Measurements from ENCODE around the gene SLC5A1.

SLC5A1 gene

GRCh38 chr22:32042924-32043323, at the start of gene SLC5A1:
Gene SLC5A1 (plus strand): TSS chr22:32043261. CDS start chr22:32043282, 21 bp downstream.
- no peak for DNase-seq

- DNase-seq, result no peak
Observed at GRCh38 chr22:31995046-31995445, 48.0 kb upstream of the SLC5A1 start.

GRCh38 chr22:31995807-31996206, 47.3 kb upstream of the SLC5A1 start:
- DNase-seq, result no peak

- DNase-seq, result no peak
Observed at GRCh38 chr22:31998784-31999385, 44.2 kb upstream of the SLC5A1 start.

- no peak for DNase-seq
Observed at GRCh38 chr22:32000181-32000580, 42.9 kb upstream of the SLC5A1 start.

- no peak for DNase-seq
Observed at GRCh38 chr22:32005453-32005852, 37.6 kb upstream of the SLC5A1 start.

GRCh38 chr22:32013200-32013599, 29.9 kb upstream of the SLC5A1 start:
- DNase-seq, result no peak

GRCh38 chr22:32016081-32016480, 27.0 kb upstream of the SLC5A1 start:
- no peak for DNase-seq

- no peak for DNase-seq
Observed at GRCh38 chr22:32018056-32018455, 25.0 kb upstream of the SLC5A1 start.

GRCh38 chr22:32020117-32020516, 22.9 kb upstream of the SLC5A1 start:
- DNase-seq, result no peak

GRCh38 chr22:32021716-32022115, 21.3 kb upstream of the SLC5A1 start:
- DNase-seq, result no peak

GRCh38 chr22:32023251-32023827, 19.7 kb upstream of the SLC5A1 start:
- no peak for DNase-seq

GRCh38 chr22:32024796-32025195, 18.3 kb upstream of the SLC5A1 start:
- no peak for DNase-seq

- DNase-seq, result no peak
Observed at GRCh38 chr22:32030518-32031247, 12.4 kb upstream of the SLC5A1 start.

- no peak for DNase-seq
Observed at GRCh38 chr22:32031466-32031865, 11.6 kb upstream of the SLC5A1 start.

GRCh38 chr22:32034275-32034674, 8.8 kb upstream of the SLC5A1 start:
- no peak for DNase-seq

- DNase-seq, result no peak
Observed at GRCh38 chr22:32037236-32037635, 5.8 kb upstream of the SLC5A1 start.

GRCh38 chr22:32040324-32040904, 2.6 kb upstream of the SLC5A1 start:
- no peak for DNase-seq

- no peak for DNase-seq
Observed at GRCh38 chr22:32043391-32043790, 330 bp downstream of the SLC5A1 start.

GRCh38 chr22:32044477-32044876, 1.4 kb downstream of the SLC5A1 start:
- no peak for DNase-seq

- DNase-seq, result no peak
Observed at GRCh38 chr22:32044913-32045312, 1.9 kb downstream of the SLC5A1 start.

GRCh38 chr22:32048069-32048468, 5.0 kb downstream of the SLC5A1 start:
- DNase-seq, result no peak

GRCh38 chr22:32050678-32051515, 7.8 kb downstream of the SLC5A1 start:
- peak in 1 of 4 experiments; percentile 7 for DNase-seq

Measured in activated CD4-positive, CD25-positive, alpha-beta regulatory T cell (primary cell).